ENCODE data around the gene MTAP.
"Not testable (repeated sequence)": the region's sequence is repeated elsewhere in the genome, so short reads cannot be mapped to it uniquely, and the experiment has no call there.

Gene MTAP

GRCh38 chr9:21945606-21946005, 143.2 kb downstream of the MTAP start:
- Histone ChIP-seq H3K27ac (no peak overlapping the region), H3K27me3 (ENCODE audit: control insufficient read depth, insufficient read depth, low read length) (no peaks in the 10 kb centered on the region), H3K4me3 (ENCODE audit: low read depth, low read length) (no peak overlapping the region), H3K4me1 (no peaks in the 10 kb centered on the region), H3K9me3 (ENCODE audit: control insufficient read depth, low read length) (no peaks in the 10 kb centered on the region), H2AFZ (no peak overlapping the region), H3K36me3 (ENCODE audit: control insufficient read depth, insufficient read depth, low read length) (no peaks in the 10 kb centered on the region), H3K4me2 (ENCODE audit: low read length) (no peak overlapping the region), H3K79me2 (no peaks in the 10 kb centered on the region), H3K9ac (no peak overlapping the region)
- no peak for TF ChIP-seq CTCF (IDR thresholded peaks at IDR 0.05)

- Histone ChIP-seq H3K9me3 (ENCODE audit: control insufficient read depth, low read length) (no peaks in the 10 kb centered on the region), H3K27me3 (ENCODE audit: control insufficient read depth, insufficient read depth, low read length) (no peaks in the 10 kb centered on the region), H3K36me3 (ENCODE audit: control insufficient read depth, insufficient read depth, low read length) (no peaks in the 10 kb centered on the region), H3K4me3 (ENCODE audit: low read depth, low read length) (no peak overlapping the region), H3K27ac (no peak overlapping the region), H3K9ac (no peak overlapping the region), H2AFZ (no peak overlapping the region), H3K4me1 (no peaks in the 10 kb centered on the region), H3K79me2 (no peaks in the 10 kb centered on the region), H3K4me2 (ENCODE audit: low read length) (no peak overlapping the region)
- no peak for TF ChIP-seq CTCF (IDR thresholded peaks at IDR 0.05)
Observed at GRCh38 chr9:21958833-21959232, 156.4 kb downstream of the MTAP start.

GRCh38 chr9:21959268-21959667, 156.8 kb downstream of the MTAP start:
- not testable (repeated sequence) for H3K4me1 ChIP-seq; H3K4me3 ChIP-seq (ENCODE audit: low read depth, low read length); H3K27me3 ChIP-seq (ENCODE audit: control insufficient read depth, insufficient read depth, low read length); H3K9me3 ChIP-seq (ENCODE audit: control insufficient read depth, low read length); H2AFZ ChIP-seq; H3K79me2 ChIP-seq; H3K36me3 ChIP-seq (ENCODE audit: control insufficient read depth, insufficient read depth, low read length); H3K4me2 ChIP-seq (ENCODE audit: low read length); H3K9ac ChIP-seq; H3K27ac ChIP-seq

GRCh38 chr9:21961569-21961968, 159.1 kb downstream of the MTAP start:
- Histone ChIP-seq H3K9me3 (ENCODE audit: control insufficient read depth, low read length) (no peaks in the 10 kb centered on the region), H3K4me1 (no peaks in the 10 kb centered on the region), H3K27ac (no peak overlapping the region), H2AFZ (no peak overlapping the region), H3K36me3 (ENCODE audit: control insufficient read depth, insufficient read depth, low read length) (no peaks in the 10 kb centered on the region), H3K4me2 (ENCODE audit: low read length) (no peak overlapping the region), H3K4me3 (ENCODE audit: low read depth, low read length) (no peak overlapping the region), H3K9ac (no peak overlapping the region), H3K27me3 (ENCODE audit: control insufficient read depth, insufficient read depth, low read length) (no peaks in the 10 kb centered on the region), H3K79me2 (no peaks in the 10 kb centered on the region)
- no peak for TF ChIP-seq CTCF (IDR thresholded peaks at IDR 0.05)

GRCh38 chr9:21964925-21965385, 162.5 kb downstream of the MTAP start:
- H3K4me1 ChIP-seq = no peaks in the 10 kb centered on the region
- TF ChIP-seq CTCF (IDR thresholded peaks at IDR 0.05) = no peak
- no peak overlapping the region for H2AFZ ChIP-seq
- no peak overlapping the region for H3K27ac ChIP-seq
- peak overlapping the region; percentile 7 for H3K4me3 ChIP-seq (ENCODE audit: low read depth, low read length)
- peaks cover 10% of the 10 kb centered on the region for H3K27me3 ChIP-seq (ENCODE audit: control insufficient read depth, insufficient read depth, low read length)
- peak overlapping the region; percentile 14 for H3K4me2 ChIP-seq (ENCODE audit: low read length)
- no peaks in the 10 kb centered on the region for H3K79me2 ChIP-seq
- no peak overlapping the region for H3K9ac ChIP-seq
- no peaks in the 10 kb centered on the region for H3K36me3 ChIP-seq (ENCODE audit: control insufficient read depth, insufficient read depth, low read length)
- H3K9me3 ChIP-seq (ENCODE audit: control insufficient read depth, low read length) = no peaks in the 10 kb centered on the region

Measured in parathyroid adenoma (tissue), 2 donors.